Measurements from ENCODE around the gene SORBS2. TPM values are rescaled to one million over a fixed set of nuclear protein-coding genes. Genes with fewer than 3 reads are reported as not detected.

SORBS2 gene
- total RNA-seq, 4 donors from 2014 or later, result 92.7 to 234 (median 122) TPM

GRCh38 chr4:185592845-185593488 lies 219.0 kb downstream of the SORBS2 start:
- DNase-seq, result no peak
- WGBS, 2 donors (ENCODE audit: low coverage in 1 of 2), result 70 to 77% methylated on average over 5 to 9 of the region's 9 CpGs
- Histone ChIP-seq H3K36me3 (no peaks in the 10 kb centered on the region), H3K4me1 (peaks cover 0 to 9% (median 3%) of the 10 kb centered on the region in 4 donors), H3K27ac (peak overlapping the region; percentile 5 to 59 (median 32)), H3K4me3 (no peak overlapping the region), H3K9me3 (no peaks in the 10 kb centered on the region), H3K27me3 (no peaks in the 10 kb centered on the region)
- intact Hi-C loops (cut with DNase I; ENCODE audit: low total_unique reads) (loop anchor here (10.0 kb wide), 1 partner anchor 58 kb away; the partner anchor contains the start of gene PDLIM3), in situ Hi-C loops (cut with MboI; ENCODE audit: low pct_ligation_motif_present in 1 of 4, low pct_unique_long_range_greater_than_20kb in 1 of 4, low sequenced_read_pairs in 3 of 4) (loop anchor here in 1 of 4 donors (10.0 kb wide), 1 partner anchor 118 kb away; the partner anchor contains the start of gene CCDC110)
- TF ChIP-seq POLR2AphosphoS5 (IDR thresholded peaks at IDR 0.05) (no peak), EP300 (IDR thresholded peaks at IDR 0.05; ENCODE audit: low read depth) (no peak), CTCF (IDR thresholded peaks at IDR 0.05) (no peak), POLR2A (IDR thresholded peaks at IDR 0.05) (no peak)

GRCh38 chr4:185592438-185592837 lies 219.6 kb downstream of the SORBS2 start:
- TF ChIP-seq POLR2A (IDR thresholded peaks at IDR 0.05) (no peak), POLR2AphosphoS5 (IDR thresholded peaks at IDR 0.05) (no peak), EP300 (IDR thresholded peaks at IDR 0.05; ENCODE audit: low read depth) (no peak), CTCF (IDR thresholded peaks at IDR 0.05) (no peak)
- intact Hi-C loops (cut with DNase I; ENCODE audit: low total_unique reads) (loop anchor here (10.0 kb wide), 1 partner anchor 58 kb away; the partner anchor contains the start of gene PDLIM3), in situ Hi-C loops (cut with MboI; ENCODE audit: low pct_ligation_motif_present in 1 of 4, low pct_unique_long_range_greater_than_20kb in 1 of 4, low sequenced_read_pairs in 3 of 4) (loop anchor here in 1 of 4 donors (10.0 kb wide), 1 partner anchor 118 kb away; the partner anchor contains the start of gene CCDC110)
- Histone ChIP-seq H3K9me3 (no peaks in the 10 kb centered on the region), H3K27me3 (no peaks in the 10 kb centered on the region), H3K36me3 (no peaks in the 10 kb centered on the region), H3K27ac (peak overlapping the region in 3 of 4 donors; percentile 27 to 59 (median 37)), H3K4me1 (peaks cover 0 to 9% (median 3%) of the 10 kb centered on the region in 4 donors), H3K4me3 (no peak overlapping the region)
- 70 to 74% methylated on average over 4 of the region's 4 CpGs for WGBS, 2 donors (ENCODE audit: low coverage in 1 of 2)
- DNase-seq, result no peak

GRCh38 chr4:185591679-185592141 lies 220.3 kb downstream of the SORBS2 start:
- peak overlapping the region in 3 of 4 donors; percentile 14 to 59 (median 37) for H3K27ac ChIP-seq
- H3K4me1 ChIP-seq, result peaks cover 0 to 9% (median 3%) of the 10 kb centered on the region in 4 donors
- no peaks in the 10 kb centered on the region for H3K27me3 ChIP-seq
- no peaks in the 10 kb centered on the region for H3K36me3 ChIP-seq
- no peaks in the 10 kb centered on the region for H3K9me3 ChIP-seq
- intact Hi-C loops (cut with DNase I; ENCODE audit: low total_unique reads), result loop anchor here (10.0 kb wide), 1 partner anchor 57 kb away; the partner anchor contains the start of gene PDLIM3
- no peak overlapping the region for H3K4me3 ChIP-seq
- 25 to 50% methylated on average over 2 to 4 of the region's 4 CpGs for WGBS, 2 donors (ENCODE audit: low coverage in 1 of 2)
- no peak for DNase-seq
- TF ChIP-seq POLR2AphosphoS5 (IDR thresholded peaks at IDR 0.05) (peak in 2 of 3 donors; percentile 20 to 32), POLR2A (IDR thresholded peaks at IDR 0.05) (no peak), CTCF (IDR thresholded peaks at IDR 0.05) (no peak)
- in situ Hi-C loops (cut with MboI; ENCODE audit: low pct_ligation_motif_present in 1 of 4, low pct_unique_long_range_greater_than_20kb in 1 of 4, low sequenced_read_pairs in 3 of 4), result loop anchor here in 1 of 4 donors (10.0 kb wide), 1 partner anchor 117 kb away; the partner anchor contains the start of gene CCDC110

GRCh38 chr4:185590982-185591381 lies 221.0 kb downstream of the SORBS2 start:
- Histone ChIP-seq H3K4me1 (peaks cover 0 to 9% (median 3%) of the 10 kb centered on the region in 4 donors), H3K9me3 (no peaks in the 10 kb centered on the region), H3K4me3 (no peak overlapping the region), H3K27me3 (no peaks in the 10 kb centered on the region), H3K36me3 (no peaks in the 10 kb centered on the region), H3K27ac (peak overlapping the region in 3 of 4 donors; percentile 11 to 24 (median 14))
- in situ Hi-C loops (cut with MboI; ENCODE audit: low pct_ligation_motif_present in 1 of 4, low pct_unique_long_range_greater_than_20kb in 1 of 4, low sequenced_read_pairs in 3 of 4), result loop anchor here in 1 of 4 donors (10.0 kb wide), 1 partner anchor 116 kb away; the partner anchor contains the start of gene CCDC110
- no peak for TF ChIP-seq POLR2A (IDR thresholded peaks at IDR 0.05)
- no peak for TF ChIP-seq CTCF (IDR thresholded peaks at IDR 0.05)
- TF ChIP-seq EP300 (IDR thresholded peaks at IDR 0.05; ENCODE audit: low read depth), result no peak
- no peak for TF ChIP-seq POLR2AphosphoS5 (IDR thresholded peaks at IDR 0.05)
- intact Hi-C loops (cut with DNase I; ENCODE audit: low total_unique reads), result loop anchor here (10.0 kb wide), 1 partner anchor 56 kb away; the partner anchor contains the start of gene PDLIM3
- WGBS, 2 donors (ENCODE audit: low coverage in 1 of 2), result 90 to 100% methylated on average over 2 to 3 of the region's 3 CpGs
- no peak for DNase-seq

All from transverse colon (tissue), 4 donors.